Lower lobe of right lung (tissue), 2 donors: Measurements from ENCODE around the gene HEXB. TPM values are rescaled to one million over a fixed set of nuclear protein-coding genes. Genes with fewer than 3 reads are reported as not detected.

Experiments used
- ATAC-seq, 2 donors: fragments of 200-7000 bp; cut with Tn5 transposase; one replicate each; pipeline ENCODE4 v1.9.1; 2020 to 2022; ENCODE audit warnings: mild to moderate bottlenecking in 2 of 2, moderate library complexity in 2 of 2
- DNase-seq: peaks from one replicate; pipeline ENCODE4 v3.0.0-alpha.2; 2020
- H3K27ac ChIP-seq: fragments of 200-600 bp; one replicate; pipeline ENCODE4 v1.8.0; 2022
- H3K27me3 ChIP-seq: fragments of 200-600 bp; one replicate; pipeline ENCODE4 v1.8.0; 2022; ENCODE audit warnings: low read depth
- H3K36me3 ChIP-seq: fragments of 200-600 bp; one replicate; pipeline ENCODE4 v1.8.0; 2022; ENCODE audit warnings: mild to moderate bottlenecking
- H3K4me1 ChIP-seq: fragments of 200-600 bp; one replicate; pipeline ENCODE4 v1.8.0; 2022
- H3K4me3 ChIP-seq: fragments of 200-600 bp; one replicate; pipeline ENCODE4 v1.8.0; 2022; ENCODE audit warnings: mild to moderate bottlenecking
- H3K9me3 ChIP-seq: fragments of 200-600 bp; one replicate; pipeline ENCODE4 v1.8.0; 2022
- intact Hi-C: fragments of 100-400 bp; cut with DNase I; formaldehyde crosslinking; loops from one replicate; pipeline ENCODE4 v1.11.0; 2022
- total RNA-seq: library from RNA; stranded (reverse); fragmentation: NEBNext Ultra II Directional; extraction: Animal tissue kit (Norgen Biotek cat#: 25700); gene quantifications from one replicate; pipeline ENCODE4 v1.2.1, GENCODE V29; 2021
- TF ChIP-seq, protein P1 (sequence below): fragments of 200-600 bp; IDR thresholded peaks from one replicate; pipeline ENCODE4 v1.8.0; 2022; ENCODE audit warnings: antibody characterized with exemption, mild to moderate bottlenecking
- donor health status: DM: no; HTN: yes; CAD: no; lungs with severe emphysema.

The HEXB gene
- total RNA-seq, 1 donor from 2014 or later, result 355 TPM

- ATAC-seq (no peak), DNase-seq (no peak)
- Histone ChIP-seq H3K27ac (no peak overlapping the region), H3K36me3 (no peaks in the 10 kb centered on the region), H3K9me3 (no peaks in the 10 kb centered on the region), H3K4me3 (no peak overlapping the region), H3K27me3 (no peaks in the 10 kb centered on the region), H3K4me1 (no peaks in the 10 kb centered on the region)
- intact Hi-C loops, result no loop called here
- TF ChIP-seq, protein P1, sequence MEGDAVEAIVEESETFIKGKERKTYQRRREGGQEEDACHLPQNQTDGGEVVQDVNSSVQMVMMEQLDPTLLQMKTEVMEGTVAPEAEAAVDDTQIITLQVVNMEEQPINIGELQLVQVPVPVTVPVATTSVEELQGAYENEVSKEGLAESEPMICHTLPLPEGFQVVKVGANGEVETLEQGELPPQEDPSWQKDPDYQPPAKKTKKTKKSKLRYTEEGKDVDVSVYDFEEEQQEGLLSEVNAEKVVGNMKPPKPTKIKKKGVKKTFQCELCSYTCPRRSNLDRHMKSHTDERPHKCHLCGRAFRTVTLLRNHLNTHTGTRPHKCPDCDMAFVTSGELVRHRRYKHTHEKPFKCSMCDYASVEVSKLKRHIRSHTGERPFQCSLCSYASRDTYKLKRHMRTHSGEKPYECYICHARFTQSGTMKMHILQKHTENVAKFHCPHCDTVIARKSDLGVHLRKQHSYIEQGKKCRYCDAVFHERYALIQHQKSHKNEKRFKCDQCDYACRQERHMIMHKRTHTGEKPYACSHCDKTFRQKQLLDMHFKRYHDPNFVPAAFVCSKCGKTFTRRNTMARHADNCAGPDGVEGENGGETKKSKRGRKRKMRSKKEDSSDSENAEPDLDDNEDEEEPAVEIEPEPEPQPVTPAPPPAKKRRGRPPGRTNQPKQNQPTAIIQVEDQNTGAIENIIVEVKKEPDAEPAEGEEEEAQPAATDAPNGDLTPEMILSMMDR, result no peak
Observed at GRCh38 chr5:74679966-74680365, 5.1 kb upstream of the HEXB start.

DNA sequence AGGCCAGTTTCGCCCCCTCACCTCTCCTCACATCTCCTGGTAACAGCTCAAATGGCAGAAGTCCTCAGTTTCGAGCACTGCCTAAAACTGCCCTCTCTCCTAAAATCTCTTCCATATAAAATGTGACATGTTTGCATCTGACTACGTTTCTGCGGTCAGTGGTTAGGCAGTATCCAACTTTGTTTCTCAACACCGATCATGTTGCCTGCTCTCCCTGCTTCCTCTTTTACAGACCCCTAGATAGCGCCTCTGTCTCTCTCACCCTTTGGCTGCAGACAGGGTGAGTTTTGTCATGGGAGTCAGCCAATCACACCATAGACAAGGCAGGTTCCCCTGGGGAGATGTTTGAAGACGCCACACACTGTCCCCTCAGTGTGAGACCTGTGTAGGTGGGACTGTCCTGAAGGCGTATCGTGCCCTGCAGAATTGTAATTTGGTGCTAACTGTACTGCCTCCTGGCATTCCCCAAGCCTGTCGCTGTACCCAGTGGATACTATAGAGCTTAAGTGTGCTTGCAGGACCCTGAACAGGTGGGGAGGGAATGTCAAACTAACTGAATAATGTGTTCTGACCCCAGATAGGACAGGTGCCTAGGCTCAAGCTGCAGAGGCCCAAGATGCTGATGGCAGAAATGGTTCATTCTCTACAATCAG lies 1.1 kb downstream of the HEXB start:
- Histone ChIP-seq H3K4me3 (peak overlapping the region; percentile 94), H3K36me3 (peaks cover 21% of the 10 kb centered on the region), H3K4me1 (peaks cover 23% of the 10 kb centered on the region), H3K9me3 (no peaks in the 10 kb centered on the region), H3K27me3 (no peaks in the 10 kb centered on the region), H3K27ac (peak overlapping the region; percentile 94)
- TF ChIP-seq, protein P1, result no peak
- ATAC-seq, result peak; percentile 49 to 73
- no peak for DNase-seq
- intact Hi-C loops, result no loop called here

GRCh38 chr5:74686962-74687751 lies 2.1 kb downstream of the HEXB start:
- ATAC-seq, result no peak
- peaks cover 23% of the 10 kb centered on the region for H3K4me1 ChIP-seq
- TF ChIP-seq, protein P1, result no peak
- H3K9me3 ChIP-seq, result no peaks in the 10 kb centered on the region
- H3K27ac ChIP-seq, result no peak overlapping the region
- H3K36me3 ChIP-seq, result peaks cover 31% of the 10 kb centered on the region
- peak overlapping the region; percentile 94 for H3K4me3 ChIP-seq
- DNase-seq, result no peak
- H3K27me3 ChIP-seq, result no peaks in the 10 kb centered on the region
- intact Hi-C loops, result no loop called here

GRCh38 chr5:74693191-74693590 lies 8.2 kb downstream of the HEXB start:
- no peak for DNase-seq
- no peak overlapping the region for H3K4me3 ChIP-seq
- H3K27me3 ChIP-seq, result no peaks in the 10 kb centered on the region
- ATAC-seq, result peak in 1 of 2 donors; percentile 26
- H3K9me3 ChIP-seq, result no peaks in the 10 kb centered on the region
- no peak overlapping the region for H3K27ac ChIP-seq
- H3K4me1 ChIP-seq, result no peaks in the 10 kb centered on the region
- TF ChIP-seq, protein P1, result no peak
- intact Hi-C loops, result no loop called here
- peaks cover 88% of the 10 kb centered on the region for H3K36me3 ChIP-seq

DNA sequence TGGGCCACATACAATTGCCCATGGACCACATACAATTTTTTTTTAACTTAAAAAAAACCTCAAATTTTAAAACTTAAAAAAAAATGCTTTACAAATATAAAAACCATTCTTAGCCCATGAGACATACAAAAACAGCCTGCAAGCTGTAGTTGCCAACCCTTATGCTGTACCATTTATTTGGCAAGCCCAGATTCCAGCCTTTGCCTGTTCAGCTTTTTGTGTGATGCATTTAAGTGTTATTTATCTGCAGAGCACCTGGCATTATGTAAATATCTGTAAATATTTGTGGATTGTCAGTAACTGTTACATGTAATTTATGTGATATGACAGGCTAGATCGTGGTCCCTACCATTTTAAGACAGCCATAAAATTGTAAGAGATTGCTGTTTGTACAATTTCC lies 32.6 kb downstream of the HEXB start:
- no peak overlapping the region for H3K27ac ChIP-seq
- H3K9me3 ChIP-seq, result no peaks in the 10 kb centered on the region
- ATAC-seq, result no peak
- H3K4me3 ChIP-seq, result no peak overlapping the region
- TF ChIP-seq, protein P1, result no peak
- intact Hi-C loops, result no loop called here
- H3K4me1 ChIP-seq, result no peaks in the 10 kb centered on the region
- no peaks in the 10 kb centered on the region for H3K27me3 ChIP-seq
- DNase-seq, result no peak
- peaks cover 95% of the 10 kb centered on the region for H3K36me3 ChIP-seq
